ENCODE measurements around the gene RAB18.
A peak's percentile ranks its signal among the peaks of the same experiment; 100 is the strongest.
"Not testable (repeated sequence)": the region's sequence is repeated elsewhere in the genome, so short reads cannot be mapped to it uniquely, and the experiment has no call there.

RAB18 gene

DNA sequence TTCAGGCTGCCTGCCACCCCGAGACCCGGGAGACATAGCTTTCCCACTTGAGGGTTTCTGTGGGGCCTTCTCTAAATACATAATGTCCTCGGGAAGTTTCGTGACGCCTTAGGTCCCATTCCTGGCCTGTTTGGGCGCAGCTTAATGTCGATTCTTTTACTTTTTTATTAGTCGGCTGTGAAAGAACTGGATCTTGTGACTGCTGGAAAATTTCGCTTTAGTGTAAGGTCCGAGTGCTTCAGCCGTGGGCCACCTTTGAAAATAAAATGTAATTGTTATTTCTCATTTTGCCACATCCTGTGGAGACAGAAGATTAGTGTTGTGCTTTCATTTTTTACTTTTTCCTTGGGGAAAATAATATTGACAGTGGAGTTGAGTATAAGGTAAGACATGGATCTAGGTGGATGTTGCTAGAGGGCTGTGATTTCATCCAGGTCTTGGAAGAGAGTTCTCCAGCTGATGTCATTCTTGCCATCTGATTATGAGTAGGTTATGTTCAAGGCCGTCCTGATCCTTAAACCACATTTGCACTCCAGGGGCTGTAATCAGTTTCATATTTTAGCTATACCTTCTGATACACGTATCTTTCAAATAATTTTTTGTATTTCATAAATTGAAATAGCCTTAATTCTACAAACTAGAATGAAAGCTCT is 830 bp downstream of the RAB18 start:
- no peak for DNase-seq (ENCODE audit: low read depth, low spot score)

DNA sequence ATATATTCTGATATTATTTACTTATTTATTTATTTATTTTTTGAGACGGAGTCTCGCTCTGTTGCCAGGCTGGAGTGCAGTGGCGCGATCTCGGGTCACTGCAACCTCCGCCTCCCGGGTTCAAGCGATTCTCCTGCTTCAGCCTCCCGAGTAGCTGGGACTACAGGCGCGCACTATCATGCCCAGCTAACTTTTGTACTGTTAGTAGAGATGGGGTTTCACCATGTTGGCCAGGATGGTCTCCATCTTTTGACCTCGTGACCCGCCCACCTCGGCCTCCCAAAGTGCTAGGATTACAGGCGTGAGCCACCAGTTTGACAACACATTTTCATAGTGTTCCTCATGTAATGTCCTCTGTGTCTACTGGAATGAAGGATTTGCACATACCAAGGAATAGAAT is 1.4 kb downstream of the RAB18 start:
- DNase-seq (ENCODE audit: low read depth, low spot score) = not testable (repeated sequence)

DNA sequence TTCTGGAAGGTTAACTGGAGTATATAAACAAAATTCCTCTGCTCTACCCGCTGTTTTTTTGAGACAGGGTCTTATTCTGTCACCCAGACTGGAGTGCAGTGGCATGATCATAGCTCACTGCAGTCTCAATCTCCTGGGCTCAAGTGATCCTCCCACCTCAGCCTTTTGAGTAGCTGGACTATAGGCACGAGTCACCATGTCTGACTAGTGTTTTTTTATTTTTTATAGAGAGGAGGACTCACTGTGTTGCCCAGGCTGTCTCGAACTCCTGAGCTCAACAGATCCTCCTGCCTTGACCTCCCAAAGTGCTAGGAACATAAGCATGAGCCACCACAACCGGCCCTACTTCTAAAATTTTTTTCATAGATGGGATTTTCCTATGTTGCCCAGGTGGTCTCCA is 2.2 kb downstream of the RAB18 start:
- no peak for DNase-seq (ENCODE audit: low read depth, low spot score)

DNA sequence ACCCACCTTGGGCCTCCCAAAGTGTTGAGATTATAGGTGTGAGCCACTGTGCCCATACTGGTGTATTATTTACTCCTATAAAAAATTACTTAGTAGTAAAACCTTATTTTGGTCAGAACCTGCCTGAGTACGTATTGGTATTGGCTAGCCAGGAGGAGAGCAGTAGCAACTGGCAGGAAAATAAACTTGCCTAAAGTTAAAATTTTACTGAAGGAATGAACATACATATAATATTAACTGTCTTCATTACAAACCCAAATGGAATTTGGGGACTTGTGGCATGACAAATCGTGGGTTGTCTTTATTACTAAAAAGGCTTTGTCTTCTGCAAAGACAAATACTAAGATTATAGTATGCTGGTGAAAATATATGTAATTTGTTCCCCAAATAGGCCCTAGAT is 8.4 kb downstream of the RAB18 start:
- DNase-seq (ENCODE audit: low read depth, low spot score) = no peak

DNA sequence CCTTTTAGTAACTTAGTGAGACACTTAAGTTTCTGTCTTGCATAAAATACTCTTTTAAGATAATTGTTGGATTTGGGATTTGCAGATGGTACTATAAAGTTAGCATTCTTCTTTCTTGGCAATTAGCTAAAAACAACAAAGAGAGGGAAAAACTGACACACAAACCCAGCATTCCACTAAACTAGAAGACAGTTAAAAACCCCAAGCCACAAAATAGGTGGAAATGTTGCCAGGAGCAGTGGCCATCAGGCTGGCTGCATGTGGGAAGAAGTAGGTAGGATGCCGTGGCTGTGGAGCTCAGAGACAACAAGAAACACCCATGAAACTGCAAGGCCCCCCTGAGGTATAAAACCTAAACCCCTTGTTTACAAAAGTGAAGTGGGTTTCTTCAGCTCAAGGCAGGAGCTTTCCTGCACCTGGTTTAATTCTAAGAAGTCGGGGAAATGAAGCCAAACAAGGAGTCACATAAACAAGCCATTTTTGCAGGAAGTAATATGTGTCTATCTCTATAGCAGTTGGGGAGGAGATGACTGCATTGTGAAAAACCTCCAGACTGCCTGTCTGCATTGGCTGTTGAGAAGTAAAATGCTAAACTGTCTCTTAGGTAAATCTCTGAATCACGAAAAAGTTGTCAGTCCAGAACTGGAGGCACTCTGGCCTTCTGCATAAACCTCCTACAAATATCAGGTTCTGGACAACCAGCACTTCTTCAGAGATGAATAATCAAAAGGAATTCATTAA is 9.5 kb downstream of the RAB18 start:
- no peak for DNase-seq (ENCODE audit: low read depth, low spot score)

DNA sequence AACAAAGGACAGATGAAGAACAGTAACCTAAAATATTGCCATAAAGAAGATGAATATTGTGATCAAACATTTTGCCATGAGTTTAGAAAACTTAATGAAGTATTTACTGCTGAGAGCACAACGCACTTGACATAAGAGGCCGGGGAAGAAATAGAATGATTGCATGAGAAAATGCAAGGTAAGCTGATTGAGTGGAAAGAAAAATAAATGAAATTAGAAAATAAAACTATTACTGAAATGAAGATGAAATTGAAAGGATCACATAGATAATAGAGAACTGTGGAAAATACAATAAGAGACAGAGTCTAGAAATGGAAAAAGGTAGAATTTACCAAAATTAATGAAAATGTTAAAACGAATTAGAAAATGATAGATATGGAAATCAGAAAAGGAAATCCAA is 10.1 kb downstream of the RAB18 start:
- no peak for DNase-seq (ENCODE audit: low read depth, low spot score)

DNA sequence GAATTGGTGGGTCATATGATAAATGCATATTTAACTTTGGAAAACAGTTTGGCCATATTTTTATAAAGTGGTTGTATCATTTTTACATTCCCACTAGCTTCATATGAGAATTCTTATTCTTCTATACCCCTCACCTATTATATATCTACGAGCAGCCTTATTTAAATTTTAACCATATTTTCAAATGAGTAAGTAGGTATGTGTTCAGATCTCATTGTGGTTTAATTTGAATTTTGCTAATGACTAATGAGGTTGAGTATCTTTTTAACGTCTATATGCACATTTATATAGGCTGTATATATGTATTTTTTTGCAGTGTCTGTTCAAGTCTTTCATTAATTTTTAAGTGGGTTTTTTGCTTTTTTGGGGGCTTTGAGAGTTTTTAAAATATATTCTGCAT is 14.2 kb downstream of the RAB18 start:
- DNase-seq (ENCODE audit: low read depth, low spot score) = no peak

DNA sequence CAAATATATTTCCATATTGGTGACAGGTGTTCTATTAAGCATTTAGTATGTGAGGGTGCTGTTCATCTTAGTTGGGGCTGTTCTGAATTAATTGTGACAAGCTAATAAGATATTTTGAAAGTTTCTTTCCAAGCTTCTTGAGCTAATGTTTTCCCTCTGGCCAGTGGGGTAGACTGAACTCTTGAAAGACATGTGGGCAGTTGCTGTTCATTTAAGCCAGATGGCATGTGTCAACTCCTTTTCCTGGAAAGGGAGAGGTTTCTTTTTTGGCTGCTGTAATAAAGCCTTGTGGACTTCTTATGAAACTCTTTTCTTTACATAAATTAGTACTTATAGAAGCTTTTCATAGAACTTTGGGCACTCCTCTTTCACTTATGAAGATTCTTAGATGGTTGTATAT is 21.7 kb downstream of the RAB18 start:
- no peak for DNase-seq (ENCODE audit: low read depth, low spot score)

DNA sequence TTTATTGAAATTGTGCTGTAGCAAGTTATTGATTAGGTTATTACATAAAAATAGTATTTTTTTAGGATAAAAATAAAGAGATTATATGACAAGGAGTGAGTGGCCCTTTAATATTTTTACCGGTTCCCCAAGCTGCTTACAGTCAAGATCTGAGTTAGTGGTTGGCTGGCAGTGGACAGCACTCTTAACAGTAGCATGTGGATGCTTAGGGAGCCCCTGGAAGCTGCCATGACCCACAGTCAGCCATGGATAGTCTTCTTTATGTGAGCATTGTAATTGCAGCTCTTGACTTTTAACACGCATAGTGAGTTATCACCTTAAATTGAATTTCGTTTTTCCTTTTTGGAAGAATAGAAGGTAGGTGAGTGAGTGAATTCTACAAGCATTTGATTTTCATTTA is 22.1 kb downstream of the RAB18 start:
- DNase-seq (ENCODE audit: low read depth, low spot score) = no peak

DNA sequence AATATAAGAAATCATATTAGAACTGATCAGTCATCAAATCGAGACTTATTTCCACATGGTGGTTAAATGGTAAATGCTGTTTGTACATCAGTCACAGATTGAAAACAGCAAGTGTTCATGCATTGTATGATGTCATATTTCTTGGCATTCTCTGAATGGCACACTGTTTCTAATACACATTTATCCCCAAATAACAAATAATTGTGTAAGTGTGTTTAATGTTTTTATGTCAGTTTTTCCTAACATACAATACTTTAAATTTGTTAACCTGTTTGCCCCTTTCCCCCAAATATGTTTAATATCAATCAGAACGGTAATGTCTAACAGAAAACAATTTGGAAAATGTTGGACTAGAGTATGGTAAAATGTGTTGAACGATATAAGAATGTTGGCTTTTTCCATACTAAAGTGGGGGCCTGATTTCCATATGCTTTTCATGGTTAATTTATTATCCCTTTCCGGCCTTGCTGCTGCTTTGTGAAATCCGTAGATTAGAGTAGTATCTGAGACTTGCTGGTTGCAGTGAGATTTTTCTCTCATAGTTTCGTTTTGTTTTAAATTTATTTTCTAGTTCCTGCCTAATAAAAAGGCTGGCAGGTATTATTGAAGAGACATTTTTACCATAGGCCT is 23.7 kb downstream of the RAB18 start:
- DNase-seq (ENCODE audit: low read depth, low spot score) = no peak

DNA sequence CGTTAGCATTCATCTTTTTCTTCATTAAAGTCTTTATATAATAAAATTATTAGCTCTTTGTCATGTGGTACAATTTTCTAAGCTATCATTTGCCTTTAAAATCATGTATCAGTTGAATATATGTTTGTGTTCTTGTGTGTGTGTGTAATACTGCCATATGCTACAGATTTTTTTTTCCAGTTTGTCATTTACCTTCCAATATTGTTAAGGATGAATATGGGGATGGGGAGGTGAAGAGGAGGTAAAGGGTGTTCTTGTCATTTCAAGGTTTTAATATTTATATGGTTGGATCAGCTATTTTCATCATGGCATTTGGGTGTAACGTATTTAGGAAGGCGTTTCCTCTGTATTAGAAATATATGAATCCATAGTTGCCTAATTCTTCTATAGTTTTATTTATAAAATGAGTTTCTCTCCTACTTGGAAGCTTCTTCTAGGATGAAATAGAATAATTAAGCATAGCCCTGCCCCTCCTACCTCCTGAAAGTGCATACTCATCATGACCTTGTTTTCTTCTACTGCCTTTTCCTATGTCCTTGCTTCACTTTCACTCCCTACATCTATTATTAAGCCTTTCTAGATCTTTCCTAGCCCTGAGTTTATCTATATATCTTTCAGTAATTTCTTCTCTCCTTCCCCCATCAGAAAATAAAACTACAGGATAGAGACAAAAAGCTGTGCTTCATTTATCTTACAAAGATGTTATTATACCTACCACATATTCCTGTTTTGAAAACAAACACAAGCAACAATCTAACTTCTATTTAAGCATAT is 25.1 kb downstream of the RAB18 start:
- no peak for DNase-seq (ENCODE audit: low read depth, low spot score)

DNA sequence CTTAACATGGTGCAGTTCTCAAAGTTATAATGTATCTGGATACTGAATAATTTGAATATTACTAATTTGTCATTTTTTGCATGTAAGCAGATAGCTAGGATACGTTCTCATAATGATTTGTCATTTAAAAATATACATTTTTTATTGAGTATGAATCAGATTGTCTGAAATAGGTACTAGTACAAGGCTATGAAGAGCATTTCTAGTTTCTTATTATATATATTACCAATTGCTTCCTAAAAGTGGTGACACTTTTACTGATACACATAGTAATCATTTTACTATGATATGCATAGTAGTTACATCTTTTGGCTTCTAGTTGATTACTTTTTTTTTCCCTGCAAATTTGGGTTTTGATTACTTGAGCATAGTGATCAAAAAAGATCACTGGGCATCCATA is 26.4 kb downstream of the RAB18 start:
- no peak for DNase-seq (ENCODE audit: low read depth, low spot score)

DNA sequence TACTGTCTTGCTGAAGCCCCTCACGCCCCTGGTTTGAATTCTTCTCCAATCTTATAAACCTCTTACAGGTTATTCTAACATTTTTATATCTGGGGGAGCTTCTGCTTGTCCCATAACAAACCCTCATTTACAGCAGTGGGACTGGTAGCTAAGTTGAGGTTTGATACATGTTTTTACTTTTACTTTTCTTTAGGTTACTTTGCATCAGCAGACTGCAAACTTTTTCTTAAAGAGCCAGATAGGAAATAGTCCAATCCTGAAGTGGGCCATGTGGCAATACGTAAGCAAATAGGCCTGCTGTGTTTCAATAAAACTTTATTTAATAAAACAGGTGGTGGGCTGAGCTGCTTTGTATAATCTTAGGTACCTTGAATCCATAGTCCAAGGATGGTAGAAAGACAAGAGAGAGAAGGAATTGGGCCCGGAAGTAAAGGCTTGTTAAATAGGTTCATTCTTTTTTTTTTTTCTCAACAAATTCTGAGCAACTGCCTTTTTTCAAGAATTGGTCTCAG is 27.3 kb downstream of the RAB18 start:
- DNase-seq (ENCODE audit: low read depth, low spot score) = no peak

DNA sequence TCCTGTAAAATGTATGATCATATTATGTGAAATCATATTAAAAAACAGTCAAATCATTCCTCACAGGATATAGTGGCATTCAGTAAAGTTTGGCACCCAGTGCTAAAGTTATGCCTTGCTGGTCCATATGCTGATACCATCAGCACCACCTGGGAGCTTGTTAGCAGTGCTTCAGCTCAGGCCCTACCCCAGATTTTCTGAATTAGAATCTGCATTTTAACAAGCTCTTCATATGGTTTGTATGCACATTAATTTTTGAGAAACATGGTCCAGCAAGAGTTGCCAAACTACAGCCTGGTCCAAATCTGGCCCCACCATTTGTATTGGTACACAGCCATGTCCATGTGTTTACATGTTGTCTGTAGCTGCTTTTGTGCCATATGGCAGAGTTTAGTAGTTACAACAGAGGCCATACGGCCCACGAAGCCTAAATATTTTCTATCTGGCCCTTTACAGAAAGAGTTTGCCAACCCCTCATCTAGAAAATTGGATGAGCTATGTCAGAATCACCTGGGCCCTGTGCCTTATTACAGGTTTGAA is 30.1 kb downstream of the RAB18 start:
- DNase-seq (ENCODE audit: low read depth, low spot score) = no peak

DNA sequence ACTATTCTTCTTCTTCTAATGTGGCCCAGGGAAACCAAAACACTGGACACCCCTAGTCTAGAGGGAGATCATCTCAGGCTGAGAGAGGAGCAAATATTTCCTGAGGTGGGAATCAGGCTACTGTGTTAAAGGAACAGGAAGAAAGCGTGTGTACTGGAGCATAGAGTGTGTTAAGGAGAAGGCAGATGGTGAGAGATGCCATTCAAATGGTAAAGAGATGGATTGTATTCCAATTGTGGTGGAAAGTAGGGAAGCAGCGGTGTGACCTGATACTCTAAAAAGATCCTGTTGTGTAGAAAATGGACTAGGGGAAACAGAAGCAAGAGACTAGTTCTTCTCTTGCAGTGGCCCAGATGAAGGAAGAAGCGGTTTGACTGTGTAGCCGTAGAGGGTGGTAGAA is 31.2 kb downstream of the RAB18 start:
- peak; percentile 20 for DNase-seq (ENCODE audit: low read depth, low spot score)

DNA sequence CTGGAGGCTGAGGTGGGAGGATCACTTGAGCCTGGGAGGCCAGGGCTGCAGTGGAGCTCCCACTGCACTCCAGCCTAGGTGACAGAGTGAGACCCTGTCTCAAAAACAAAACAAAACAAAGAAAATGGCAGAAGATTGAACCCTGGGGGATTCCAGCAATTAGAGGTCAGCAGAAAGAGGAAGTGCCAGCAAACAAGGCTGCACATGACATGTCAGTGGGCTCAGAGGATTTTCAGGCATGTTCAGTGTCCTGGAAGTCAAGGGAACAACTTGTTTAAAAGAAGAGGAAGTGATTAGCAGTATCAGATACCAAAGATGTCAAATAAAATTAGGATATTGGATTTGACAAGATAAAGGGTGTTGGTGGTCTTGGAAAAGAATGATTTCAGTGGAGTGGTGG is 32.3 kb downstream of the RAB18 start:
- DNase-seq (ENCODE audit: low read depth, low spot score) = no peak

DNA sequence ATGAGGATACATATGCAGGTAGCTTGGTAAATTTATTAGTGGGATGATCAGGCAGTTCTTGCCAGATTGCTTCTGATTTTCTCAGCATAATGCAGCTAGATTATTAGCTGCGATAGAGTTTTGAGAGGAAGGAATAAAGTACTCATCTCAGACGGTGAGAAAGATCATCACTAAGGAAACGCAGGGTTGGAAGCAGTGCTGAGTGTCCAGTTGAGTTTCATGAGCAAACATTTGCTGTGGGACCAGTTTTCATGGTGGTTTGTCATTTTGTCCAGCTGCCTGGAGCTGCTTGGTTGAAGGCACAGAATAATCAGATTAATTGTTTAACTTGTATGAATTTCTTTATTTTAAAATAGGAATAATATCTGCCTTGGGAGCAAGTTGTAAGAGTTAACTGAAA is 33.1 kb downstream of the RAB18 start:
- DNase-seq (ENCODE audit: low read depth, low spot score) = no peak

DNA sequence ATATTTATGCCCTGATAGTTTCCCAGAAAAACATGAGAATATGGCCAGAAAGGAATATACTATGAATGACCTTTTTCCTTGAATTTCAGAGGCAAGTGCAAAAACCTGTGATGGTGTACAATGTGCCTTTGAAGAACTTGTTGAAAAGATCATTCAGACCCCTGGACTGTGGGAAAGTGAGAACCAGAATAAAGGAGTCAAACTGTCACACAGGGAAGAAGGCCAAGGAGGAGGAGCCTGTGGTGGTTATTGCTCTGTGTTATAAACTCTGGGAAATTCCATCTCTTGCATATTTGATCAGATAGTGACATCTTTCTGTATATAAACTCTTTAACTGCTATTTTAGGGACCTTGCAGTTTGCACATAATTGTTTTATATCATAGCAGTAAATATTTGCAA is 33.7 kb downstream of the RAB18 start:
- no peak for DNase-seq (ENCODE audit: low read depth, low spot score)

DNA sequence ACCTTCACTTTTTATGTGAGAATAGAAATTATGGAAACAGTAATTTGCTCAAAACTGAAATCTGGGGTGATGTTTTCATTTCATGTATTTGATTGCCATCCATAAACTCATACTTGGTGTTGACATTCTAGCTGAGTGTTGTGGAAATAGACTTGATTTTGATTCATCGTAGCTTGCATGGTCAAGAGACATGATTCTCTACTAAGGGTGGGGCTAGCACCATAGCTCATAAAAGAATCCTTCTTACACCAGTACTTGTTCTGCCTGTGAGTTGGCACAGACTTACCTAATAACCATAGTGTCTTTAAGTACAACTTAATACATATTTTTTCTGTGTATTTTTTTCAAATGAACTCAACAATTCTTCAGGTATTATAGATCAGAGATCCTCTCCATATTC is 36.6 kb downstream of the RAB18 start:
- DNase-seq (ENCODE audit: low read depth, low spot score) = no peak

DNA sequence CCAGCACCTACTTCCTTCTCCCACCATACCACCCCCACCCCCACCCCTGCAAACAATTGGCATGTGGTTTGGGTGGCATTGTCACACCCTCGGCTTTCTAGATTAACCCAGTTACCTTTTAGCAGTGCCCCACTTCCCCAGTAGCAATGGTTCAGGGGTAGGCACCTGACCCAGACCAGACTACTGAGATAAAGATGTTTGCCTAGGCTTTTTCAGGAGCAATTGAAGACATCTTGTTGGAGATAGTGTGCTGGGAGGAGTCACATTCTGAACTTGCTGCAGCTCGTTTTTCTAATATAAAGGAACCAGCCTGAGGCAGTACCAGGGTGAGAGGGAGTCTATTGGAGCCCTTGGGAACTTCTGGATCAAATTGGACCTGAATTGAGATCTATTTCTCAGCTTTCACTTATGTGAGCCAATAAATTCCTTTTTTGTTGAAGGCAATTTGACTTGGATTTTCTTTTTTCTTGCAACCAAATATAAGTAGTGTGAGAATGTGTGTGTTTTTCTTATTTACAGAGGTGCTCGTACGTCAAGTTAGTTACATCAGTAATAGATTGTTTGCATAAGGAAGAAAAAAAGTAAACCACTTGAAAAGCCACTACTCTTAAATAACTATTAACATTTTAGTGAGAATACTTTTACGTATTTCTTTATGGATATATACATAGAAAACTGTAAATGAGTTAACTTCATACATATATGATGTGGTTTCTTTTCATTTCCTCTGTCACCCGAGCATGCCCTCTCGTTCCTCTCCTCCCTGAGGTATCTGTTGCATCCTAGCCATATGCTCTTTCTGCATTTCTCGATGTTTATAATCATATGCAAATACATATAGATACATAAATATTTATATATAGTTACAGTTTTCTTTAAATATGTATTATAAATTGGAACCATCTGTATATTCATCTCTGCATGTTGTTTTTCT is 38.0 kb downstream of the RAB18 start:
- no peak for DNase-seq (ENCODE audit: low read depth, low spot score)

DNA sequence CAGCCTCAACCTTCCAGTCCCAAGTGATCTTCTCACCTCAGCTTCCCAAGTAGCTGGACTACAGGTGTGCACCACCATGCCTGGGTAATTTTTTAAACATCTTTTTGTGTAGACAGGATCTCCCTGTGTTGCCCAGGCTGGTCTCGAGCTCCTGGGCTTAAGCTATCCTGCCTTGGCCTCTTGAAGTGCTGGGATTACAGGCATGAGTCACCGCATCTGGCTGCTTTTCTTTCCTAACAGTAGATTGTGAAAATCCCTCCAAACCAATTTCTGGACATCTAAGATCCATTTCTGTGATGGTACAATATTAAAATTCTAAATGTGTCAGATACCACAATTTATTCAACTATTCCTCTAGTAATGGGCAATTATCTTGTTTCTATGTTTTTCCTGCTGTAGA is 38.7 kb downstream of the RAB18 start:
- DNase-seq (ENCODE audit: low read depth, low spot score) = no peak

Measured in iPS DF 19.7 (cell line).